Mammary epithelial cell (primary cell): Measurements from ENCODE around the gene HDHD2.

Experiments
- EZH2 ChIP-seq: IDR thresholded peaks from 2 replicates; pipeline ENCODE4 v1.6.1; 2012; ENCODE audit warnings: low read length, inconsistent platforms, borderline replicate concordance
- TF ChIP-seq, protein P1 (sequence below), 2 donors: IDR thresholded peaks in 1 of 2; conservative IDR thresholded peaks in 1 of 2; 2 replicates each; pipeline ENCODE4 v1.5.1; 2011 to 2012; ENCODE audit warnings: inconsistent platforms in 2 of 2, low read length in 2 of 2, mild to moderate bottlenecking in 2 of 2, control low read depth in 1 of 2, low read depth in 1 of 2; ENCODE audit not compliant: insufficient read depth in 1 of 2; ENCODE audit errors: extremely low read depth in 1 of 2

DNA sequence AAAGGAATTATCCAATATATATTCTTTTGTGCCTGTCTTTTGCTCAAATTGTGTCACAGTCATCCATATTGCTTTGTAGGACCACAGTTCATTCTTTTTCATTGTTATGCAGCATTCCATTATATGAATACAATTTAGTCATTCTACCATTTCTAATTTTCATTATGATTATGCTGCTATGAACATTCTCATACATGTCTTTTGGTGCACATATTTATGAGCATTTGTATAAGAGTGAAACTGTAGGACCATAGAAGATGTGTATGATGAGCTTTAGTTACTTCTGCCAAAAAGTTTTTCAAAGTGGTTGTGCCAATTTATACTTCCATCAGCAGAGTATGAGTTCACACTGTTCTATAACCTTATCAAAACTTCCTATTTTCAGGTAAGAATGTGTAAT lies 18.2 kb upstream of the HDHD2 start:
- TF ChIP-seq EZH2, result no peak
- TF ChIP-seq, protein P1, sequence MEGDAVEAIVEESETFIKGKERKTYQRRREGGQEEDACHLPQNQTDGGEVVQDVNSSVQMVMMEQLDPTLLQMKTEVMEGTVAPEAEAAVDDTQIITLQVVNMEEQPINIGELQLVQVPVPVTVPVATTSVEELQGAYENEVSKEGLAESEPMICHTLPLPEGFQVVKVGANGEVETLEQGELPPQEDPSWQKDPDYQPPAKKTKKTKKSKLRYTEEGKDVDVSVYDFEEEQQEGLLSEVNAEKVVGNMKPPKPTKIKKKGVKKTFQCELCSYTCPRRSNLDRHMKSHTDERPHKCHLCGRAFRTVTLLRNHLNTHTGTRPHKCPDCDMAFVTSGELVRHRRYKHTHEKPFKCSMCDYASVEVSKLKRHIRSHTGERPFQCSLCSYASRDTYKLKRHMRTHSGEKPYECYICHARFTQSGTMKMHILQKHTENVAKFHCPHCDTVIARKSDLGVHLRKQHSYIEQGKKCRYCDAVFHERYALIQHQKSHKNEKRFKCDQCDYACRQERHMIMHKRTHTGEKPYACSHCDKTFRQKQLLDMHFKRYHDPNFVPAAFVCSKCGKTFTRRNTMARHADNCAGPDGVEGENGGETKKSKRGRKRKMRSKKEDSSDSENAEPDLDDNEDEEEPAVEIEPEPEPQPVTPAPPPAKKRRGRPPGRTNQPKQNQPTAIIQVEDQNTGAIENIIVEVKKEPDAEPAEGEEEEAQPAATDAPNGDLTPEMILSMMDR (conservative IDR thresholded peaks at IDR 0.05 in 1 of 2, IDR thresholded peaks at IDR 0.05 in 1 of 2; ENCODE audit: extremely low read depth in 1 of 2, insufficient read depth in 1 of 2, low read depth in 1 of 2, low read length in 2 of 2), result no peak
